ENCODE measurements around the gene PRKCG. TPM values are rescaled to one million over a fixed set of nuclear protein-coding genes. Genes with fewer than 3 reads are reported as not detected.
A peak's percentile ranks its signal among the peaks of the same experiment; 100 is the strongest.

The PRKCG gene
- total RNA-seq, 4 donors from 2014 or later = not detected

- 66 to 73% methylated on average over 14 to 17 of the region's 51 CpGs for WGBS, 2 donors (ENCODE audit: low coverage in 1 of 2)
- Histone ChIP-seq H3K4me1 (peaks cover 0 to 85% (median 49%) of the 10 kb centered on the region in 3 donors), H3K27me3 (peaks cover 5% of the 10 kb centered on the region), H3K27ac (no peak overlapping the region), H3K4me3 (no peak overlapping the region), H3K36me3 (peaks cover 0 to 59% of the 10 kb centered on the region in 2 donors), H3K9me3 (no peaks in the 10 kb centered on the region)
- ATAC-seq = no peak
- no peak for TF ChIP-seq POLR2A (IDR thresholded peaks at IDR 0.05)
- TF ChIP-seq EP300 (IDR thresholded peaks at IDR 0.05) = no peak
- no peak for TF ChIP-seq POLR2AphosphoS5 (IDR thresholded peaks at IDR 0.05)
- no peak for TF ChIP-seq CTCF (IDR thresholded peaks at IDR 0.05)
These were observed 8.0 kb upstream of the PRKCG start for GRCh38 chr19:53873773-53874605.

GRCh38 chr19:53874606-53874990 lies 7.4 kb upstream of the PRKCG start:
- TF ChIP-seq EP300 (IDR thresholded peaks at IDR 0.05) (no peak), POLR2A (IDR thresholded peaks at IDR 0.05) (no peak), POLR2AphosphoS5 (IDR thresholded peaks at IDR 0.05) (no peak), CTCF (IDR thresholded peaks at IDR 0.05) (no peak)
- Histone ChIP-seq H3K9me3 (no peaks in the 10 kb centered on the region), H3K4me3 (no peak overlapping the region), H3K4me1 (peaks cover 0 to 89% (median 54%) of the 10 kb centered on the region in 3 donors), H3K27ac (no peak overlapping the region), H3K27me3 (peaks cover 11% of the 10 kb centered on the region), H3K36me3 (peaks cover 0 to 59% of the 10 kb centered on the region in 2 donors)
- 52% methylated on average over 6 of the region's 6 CpGs; no CpG with 5 or more reads in 1 of the 2 donors for WGBS, 2 donors (ENCODE audit: low coverage in 1 of 2)
- ATAC-seq = no peak

- H3K4me3 ChIP-seq = no peak overlapping the region
- no peak for ATAC-seq
- peaks cover 0 to 54% of the 10 kb centered on the region in 2 donors for H3K36me3 ChIP-seq
- H3K4me1 ChIP-seq = peaks cover 0 to 80% (median 47%) of the 10 kb centered on the region in 3 donors
- H3K27me3 ChIP-seq = peaks cover 16% of the 10 kb centered on the region
- 63 to 70% methylated on average over 13 to 17 of the region's 17 CpGs for WGBS, 2 donors (ENCODE audit: low coverage in 1 of 2)
- peak overlapping the region in 2 of 4 donors; percentile 9 to 27 for H3K27ac ChIP-seq
- no peaks in the 10 kb centered on the region for H3K9me3 ChIP-seq
- no peak for TF ChIP-seq POLR2AphosphoS5 (IDR thresholded peaks at IDR 0.05)
- TF ChIP-seq POLR2A (IDR thresholded peaks at IDR 0.05) = no peak
- TF ChIP-seq CTCF (IDR thresholded peaks at IDR 0.05) = no peak
- no peak for TF ChIP-seq EP300 (IDR thresholded peaks at IDR 0.05)
These were observed 6.2 kb upstream of the PRKCG start for GRCh38 chr19:53875602-53876325.

GRCh38 chr19:53876651-53877224 lies 5.3 kb upstream of the PRKCG start:
- Histone ChIP-seq H3K4me1 (peaks cover under 1 to 78% (median 47%) of the 10 kb centered on the region in 3 donors), H3K4me3 (no peak overlapping the region), H3K36me3 (peaks cover 0 to 45% of the 10 kb centered on the region in 2 donors), H3K27me3 (peaks cover 23% of the 10 kb centered on the region), H3K9me3 (no peaks in the 10 kb centered on the region), H3K27ac (no peak overlapping the region)
- ATAC-seq = no peak
- 70 to 77% methylated on average over 3 to 5 of the region's 6 CpGs for WGBS, 2 donors (ENCODE audit: low coverage in 1 of 2)
- TF ChIP-seq EP300 (IDR thresholded peaks at IDR 0.05) (no peak), POLR2A (IDR thresholded peaks at IDR 0.05) (no peak), CTCF (IDR thresholded peaks at IDR 0.05) (no peak), POLR2AphosphoS5 (IDR thresholded peaks at IDR 0.05) (no peak)
